NCI-H2081 (cell line): ENCODE results near the gene ARG2.
A peak's percentile ranks its signal among the peaks of the same experiment; 100 is the strongest.
"Not testable (repeated sequence)": the region's sequence is repeated elsewhere in the genome, so short reads cannot be mapped to it uniquely, and the experiment has no call there.

Experiments
- DNase-seq, 2 experiments: peaks; one replicate each; lab custom pipeline; 2025; lab: John Stamatoyannopoulos, UW

ARG2 gene

GRCh38 chr14:67586369-67586768 is 33.4 kb upstream of the ARG2 start:
- DNase-seq, result no peak

GRCh38 chr14:67589204-67589770 is 30.4 kb upstream of the ARG2 start:
- no peak for DNase-seq

GRCh38 chr14:67593650-67594049 is 26.1 kb upstream of the ARG2 start:
- not testable (repeated sequence) for DNase-seq

DNA sequence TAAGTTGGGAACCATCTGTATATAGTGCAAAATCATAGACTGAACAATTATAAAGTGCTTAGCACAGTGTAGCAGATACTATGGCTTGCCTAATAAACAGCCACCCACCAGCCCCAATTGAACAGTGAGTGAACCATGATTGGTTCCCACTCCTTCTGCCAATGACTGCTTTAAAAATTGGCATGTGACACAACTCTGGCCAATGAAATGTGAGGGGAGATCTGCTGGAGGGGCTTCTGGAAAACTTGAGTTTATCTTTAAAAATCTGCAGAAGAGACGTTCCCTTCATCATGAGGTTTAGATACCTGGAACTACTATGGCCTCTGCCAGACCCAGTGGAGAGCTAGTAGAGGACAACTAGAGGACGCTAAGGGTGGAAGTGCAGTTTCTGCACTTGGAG is 24.3 kb upstream of the ARG2 start:
- no peak for DNase-seq

GRCh38 chr14:67599698-67600561 is 19.8 kb upstream of the ARG2 start, which contains the start of gene PIGH:
Gene PIGH, minus strand, starts transcription at chr14:67600268. Its CDS starts 65 bp downstream, at chr14:67600203.
- peak; percentile 83 to 88 for DNase-seq

DNA sequence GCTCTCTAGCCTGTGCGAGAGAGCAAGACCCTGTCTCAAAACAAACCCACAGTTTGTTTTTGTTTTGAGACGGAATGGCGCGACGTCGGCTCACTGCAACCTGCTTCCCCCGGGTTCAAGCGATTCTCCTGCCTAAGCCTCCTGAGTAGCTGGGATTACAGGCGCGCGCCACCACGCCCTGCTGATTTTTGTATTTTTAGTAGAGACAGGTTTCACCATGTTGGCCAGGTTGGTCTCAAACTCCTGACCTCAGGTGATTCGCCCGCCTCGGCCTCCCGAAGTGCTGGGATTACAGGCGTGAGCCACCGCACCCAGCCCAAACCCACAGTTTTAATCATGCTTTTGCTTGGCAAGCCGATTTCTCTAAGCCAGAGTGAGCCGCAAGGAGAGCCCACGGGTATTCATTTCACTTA is 19.2 kb upstream of the ARG2 start:
- DNase-seq, result not testable (repeated sequence)

DNA sequence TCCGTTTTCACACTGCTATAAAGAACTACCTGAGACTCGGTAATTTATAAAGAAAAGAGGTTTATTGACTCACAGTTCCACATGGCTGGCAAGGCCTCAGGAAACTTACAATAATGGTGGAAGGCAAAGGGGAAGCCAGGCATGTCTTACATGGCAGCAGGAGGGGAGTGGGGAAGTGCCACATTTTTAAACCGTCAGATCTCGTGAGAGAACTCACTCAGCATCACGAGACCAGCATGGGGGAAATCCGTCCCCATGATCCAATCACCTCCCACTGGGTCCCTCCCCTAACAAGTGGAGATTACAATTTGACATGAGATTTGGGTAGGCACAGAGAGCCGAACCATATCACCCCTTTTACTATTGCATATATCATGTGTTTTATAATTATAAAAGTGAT is 17.6 kb upstream of the ARG2 start:
- no peak for DNase-seq

GRCh38 chr14:67602995-67603545 is 16.6 kb upstream of the ARG2 start:
- no peak for DNase-seq

DNA sequence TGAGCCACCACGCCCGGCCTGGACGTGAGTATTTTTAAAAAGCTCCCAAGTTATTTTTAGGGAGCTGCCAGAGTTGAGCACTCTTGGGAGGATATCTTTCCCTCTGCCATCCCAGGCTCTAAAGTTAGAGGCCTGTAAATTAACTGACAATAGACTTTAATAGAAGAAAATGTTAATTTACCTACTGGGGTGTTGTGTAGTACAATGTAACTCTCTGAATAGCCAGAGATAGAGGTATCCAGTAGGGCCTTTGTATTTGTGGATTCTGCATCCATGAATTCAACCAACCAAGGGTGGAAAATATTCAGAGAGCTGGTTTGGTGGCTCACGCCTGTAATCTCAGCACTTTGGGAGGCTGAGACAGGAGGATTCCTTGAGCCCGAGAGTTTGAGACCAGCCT is 12.1 kb upstream of the ARG2 start:
- DNase-seq, result no peak

GRCh38 chr14:67609642-67610310 is 9.9 kb upstream of the ARG2 start:
- no peak for DNase-seq

DNA sequence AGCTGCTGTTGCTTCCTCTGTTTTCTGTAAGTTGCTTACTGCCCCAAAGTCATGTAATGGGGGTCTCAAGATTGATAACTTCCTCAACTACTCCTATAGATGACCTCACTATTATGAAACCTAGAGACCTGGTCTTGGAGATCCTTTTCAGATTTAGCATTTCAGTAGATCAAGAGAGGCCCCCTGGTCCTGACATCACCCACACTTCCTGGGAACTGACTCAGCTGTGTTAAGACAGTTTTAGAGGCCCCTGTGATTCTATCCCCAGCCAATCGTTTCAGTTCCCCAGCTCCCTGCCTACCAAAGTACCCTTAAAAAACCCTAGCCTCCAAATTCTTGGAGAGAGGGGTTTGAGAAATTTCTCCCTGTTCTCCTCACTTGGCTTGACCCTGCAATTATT is 9.2 kb upstream of the ARG2 start:
- DNase-seq, result no peak

- DNase-seq, result peak; percentile 6 to 61
Measured at GRCh38 chr14:67618617-67619063, 1.1 kb upstream of the ARG2 start.

DNA sequence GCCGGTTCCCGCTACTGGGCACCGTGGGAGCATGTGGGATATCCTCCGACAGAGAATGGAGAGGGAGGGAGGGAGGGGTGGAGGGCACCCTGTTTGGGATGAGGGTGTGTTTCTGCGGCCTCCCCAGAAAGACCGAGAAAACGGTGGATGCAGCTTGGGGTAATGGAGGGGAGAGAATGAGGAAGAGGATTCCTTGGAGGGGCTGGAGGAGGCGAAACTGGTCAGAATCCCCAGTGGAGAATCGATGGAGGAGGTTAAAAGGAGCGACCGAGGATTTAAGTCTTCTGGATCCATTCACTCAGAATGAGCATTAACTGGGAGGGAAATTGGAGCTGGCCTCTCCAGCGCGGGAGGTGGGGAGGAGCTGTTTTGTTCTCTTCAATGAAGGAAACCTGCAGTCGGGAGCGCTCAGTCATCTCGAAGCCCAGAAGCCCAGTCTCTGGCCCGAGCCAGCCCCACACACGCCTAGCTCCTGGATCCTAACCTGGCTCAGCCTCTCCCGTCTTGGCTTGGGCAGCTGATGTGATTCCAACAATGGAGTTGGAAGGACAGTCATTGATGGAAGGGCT is 581 bp downstream of the ARG2 start:
- peak; percentile 23 to 33 for DNase-seq

- no peak for DNase-seq
Measured at GRCh38 chr14:67622675-67623074, 3.0 kb downstream of the ARG2 start.

- no peak for DNase-seq
Measured at GRCh38 chr14:67623114-67623513, 3.4 kb downstream of the ARG2 start.

DNA sequence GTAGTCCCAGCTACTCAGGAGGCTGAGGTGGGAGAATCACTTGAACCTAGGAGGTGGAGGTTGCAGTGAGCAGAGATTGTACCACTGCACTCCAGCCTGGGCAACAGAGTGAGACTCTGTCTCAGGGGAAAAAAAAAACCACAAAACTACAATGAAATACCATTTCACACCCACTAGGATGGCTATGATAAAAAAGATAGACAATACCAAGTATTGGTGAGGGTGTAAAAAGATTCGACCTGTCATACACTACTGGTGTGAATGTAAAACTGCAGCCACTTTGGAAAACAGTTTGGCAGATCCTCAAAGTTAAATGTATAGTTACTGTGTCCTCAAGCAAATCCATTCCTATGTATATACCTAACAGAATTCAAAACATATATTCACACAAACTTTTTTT is 6.4 kb downstream of the ARG2 start:
- DNase-seq, result not testable (repeated sequence)

- DNase-seq, result no peak
Measured at GRCh38 chr14:67627519-67627918, 7.8 kb downstream of the ARG2 start.

- no peak for DNase-seq
Measured at GRCh38 chr14:67630186-67630585, 10.5 kb downstream of the ARG2 start.

DNA sequence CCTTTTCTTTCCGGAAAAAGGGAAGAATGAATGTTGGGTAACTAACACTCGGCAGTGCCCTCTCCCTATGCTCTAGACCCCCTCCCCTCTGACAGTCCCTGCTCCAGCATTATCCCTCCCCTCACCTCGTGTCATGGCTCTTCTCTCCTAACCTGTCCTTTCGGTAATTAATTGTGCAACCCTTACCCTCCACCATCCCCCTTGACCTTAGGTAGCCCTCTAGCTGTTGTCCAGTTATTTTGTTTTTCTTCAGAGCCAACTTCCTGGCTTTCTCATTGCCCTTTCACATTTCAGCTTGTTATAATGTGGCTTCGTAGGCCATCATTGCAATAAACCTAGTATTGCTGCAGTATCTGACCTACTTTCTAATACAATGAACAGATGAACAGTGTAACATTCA is 11.2 kb downstream of the ARG2 start:
- DNase-seq, result no peak

DNA sequence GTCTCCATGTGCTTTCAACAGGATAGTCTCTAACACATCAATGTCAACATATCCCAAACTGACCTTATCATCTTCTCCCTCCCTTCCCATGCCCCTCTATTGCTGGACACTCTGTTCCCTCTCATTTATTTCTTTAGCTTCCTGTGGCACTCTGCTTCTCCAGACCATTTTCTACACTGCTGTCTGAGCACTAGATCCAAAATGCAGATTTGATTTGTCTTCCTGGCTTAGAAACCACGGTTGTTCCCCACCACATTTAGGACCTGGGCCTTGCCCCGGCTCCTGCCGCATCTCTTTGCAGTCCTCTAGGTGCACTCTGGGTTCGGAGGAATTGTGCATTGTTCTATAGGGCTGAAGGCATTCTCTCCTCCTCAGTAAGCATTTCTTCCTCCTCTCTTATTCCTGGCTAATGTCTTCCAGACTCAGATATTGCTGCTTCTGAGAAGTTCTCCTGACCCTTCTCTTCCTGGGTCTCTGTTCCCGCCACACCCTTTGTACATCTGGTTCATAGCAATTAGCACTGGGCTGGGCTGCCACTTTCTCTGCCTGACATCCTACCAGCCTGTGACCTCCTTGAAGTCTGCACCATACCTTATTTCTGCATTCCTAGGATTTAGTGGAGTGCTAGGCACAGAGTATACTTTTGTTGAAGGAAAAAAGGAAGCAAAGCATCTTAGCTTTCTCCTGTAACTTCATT is 13.9 kb downstream of the ARG2 start:
- no peak for DNase-seq

- DNase-seq, result peak in 1 of 2 experiments; percentile 10
Measured at GRCh38 chr14:67636361-67636919, 16.7 kb downstream of the ARG2 start.
